OCI-LY7 (cell line): ENCODE results near the gene SEPHS1. TPM values are rescaled to one million over a fixed set of nuclear protein-coding genes. Genes with fewer than 3 reads are reported as not detected.
"Not testable (repeated sequence)": the region's sequence is repeated elsewhere in the genome, so short reads cannot be mapped to it uniquely, and the experiment has no call there.

ENCODE experiments used
- BruUV-seq: library from RNA; stranded (reverse); fragments of 400-500 nt; replicated peaks from 2 replicates; lab custom pipeline; 2021; lab: Mats Ljungman, UMichigan
- CTCF ChIA-PET: fragments of 300-600 bp; sonication (Branson Sonifier 250); formaldehyde crosslinking; loops from one replicate; lab custom pipeline; 2022; ENCODE audit warnings: antibody characterized with exemption; ENCODE audit not compliant: unreplicated experiment; lab: Charles Lee
- POLR2A ChIA-PET: fragments of 300-600 bp; sonication (Branson Sonifier 250); formaldehyde crosslinking; loops from one replicate; lab custom pipeline; 2022; ENCODE audit warnings: antibody characterized with exemption; lab: Charles Lee
- DNase-seq: peaks from one replicate; pipeline ENCODE4 v3.0.0-alpha.2; 2015; ENCODE audit warnings: low spot score
- H2AFZ ChIP-seq: fragments of 200-600 bp; sonication (generic), shearing (Covaris generic); 2 replicates; pipeline ENCODE4 v1.6.1; 2014; ENCODE audit warnings: mild to moderate bottlenecking, antibody characterized with exemption, low read length, moderate library complexity
- H3K27ac ChIP-seq: fragments of 200-600 bp; sonication (generic); 2 replicates; pipeline ENCODE4 v1.5.1; 2014; ENCODE audit warnings: mixed run types, low read depth, mild to moderate bottlenecking, moderate library complexity, low read length, inconsistent platforms; ENCODE audit not compliant: poor library complexity, severe bottlenecking
- H3K36me3 ChIP-seq: fragments of 200-600 bp; sonication (generic); 2 replicates; pipeline ENCODE4 v1.6.1; 2014; ENCODE audit warnings: mild to moderate bottlenecking, antibody characterized with exemption, low read length, moderate library complexity, mixed read lengths; ENCODE audit not compliant: insufficient read depth
- H3K4me1 ChIP-seq: fragments of 200-600 bp; sonication (generic); 2 replicates; pipeline ENCODE4 v1.5.1; 2014; ENCODE audit warnings: mild to moderate bottlenecking, low read length; ENCODE audit not compliant: insufficient read depth, poor library complexity, severe bottlenecking
- H3K4me2 ChIP-seq: fragments of 200-600 bp; sonication (generic); 2 replicates; pipeline ENCODE4 v1.6.1; 2014; ENCODE audit warnings: mild to moderate bottlenecking, low read length
- H3K4me3 ChIP-seq: fragments of 200-600 bp; sonication (generic); 2 replicates; pipeline ENCODE4 v1.5.1; 2014; ENCODE audit warnings: mild to moderate bottlenecking, low read depth, low read length; ENCODE audit not compliant: poor library complexity, severe bottlenecking
- H3K79me2 ChIP-seq: fragments of 200-600 bp; sonication (generic); 2 replicates; pipeline ENCODE4 v1.6.1; 2016; ENCODE audit warnings: low read depth, mild to moderate bottlenecking, low read length, moderate library complexity, mixed read lengths; ENCODE audit not compliant: insufficient read depth
- H3K9me2 ChIP-seq: fragments of 200-600 bp; sonication (generic); 2 replicates; pipeline ENCODE4 v1.6.1; 2016; ENCODE audit warnings: mild to moderate bottlenecking, low read length, mixed read lengths; ENCODE audit not compliant: insufficient read depth
- H3K9me3 ChIP-seq: fragments of 200-600 bp; sonication (generic); 2 replicates; pipeline ENCODE4 v1.6.1; 2014; ENCODE audit warnings: mild to moderate bottlenecking, mixed run types, low read length, mixed read lengths
- H4K20me1 ChIP-seq: fragments of 200-600 bp; sonication (generic); 2 replicates; pipeline ENCODE4 v1.6.1; 2014; ENCODE audit warnings: mild to moderate bottlenecking, antibody characterized with exemption, low read length, moderate library complexity, mixed read lengths; ENCODE audit not compliant: insufficient read depth
- EZH2phosphoT487 ChIP-seq: fragments of 200-600 bp; sonication (generic); IDR thresholded peaks from 2 replicates; pipeline ENCODE4 v1.6.1; 2018; ENCODE audit warnings: low read depth, borderline replicate concordance, mild to moderate bottlenecking, mixed run types, antibody characterized with exemption, low read length, moderate library complexity, mixed read lengths
- intact Hi-C: fragments of 100-400 bp; cut with micrococcal nuclease; formaldehyde crosslinking; loops from one replicate; pipeline ENCODE4 v1.10.0; 2022; ENCODE audit not compliant: unreplicated experiment
- total RNA-seq, 2 experiments: library from RNA; depleted of rRNA in 1 of 2; stranded (reverse); fragments of >200 nt in 1 of 2; shearing (Covaris generic) in 1 of 2; gene quantifications; 2 replicates each; pipeline ENCODE4 v1.2.3, GENCODE V29; 2014 to 2022
- TF ChIP-seq, protein P1 (sequence below): fragments of 200-600 bp; sonication (generic); conservative IDR thresholded peaks from 2 replicates; pipeline ENCODE4 v1.5.1; 2014; ENCODE audit warnings: mild to moderate bottlenecking, antibody characterized with exemption, low read length, moderate library complexity, mixed read lengths

Gene SEPHS1
- total RNA-seq, 2 experiments from 2014 or later, result 72.7 to 113 TPM

- Histone ChIP-seq H3K9me2 (no peaks in the 10 kb centered on the region), H3K4me1 (no peaks in the 10 kb centered on the region), H3K4me2 (no peak overlapping the region), H3K79me2 (no peaks in the 10 kb centered on the region), H3K36me3 (peaks cover 96% of the 10 kb centered on the region), H4K20me1 (no peaks in the 10 kb centered on the region), H3K27ac (no peak overlapping the region), H3K4me3 (no peak overlapping the region), H2AFZ (no peak overlapping the region), H3K9me3 (no peaks in the 10 kb centered on the region)
- intact Hi-C loops, result no loop called here
- BruUV-seq, result no TSS peak
- ChIA-PET CTCF (no interaction called here), POLR2A (no interaction called here)
- TF ChIP-seq EZH2phosphoT487, result no peak
- TF ChIP-seq, protein P1, sequence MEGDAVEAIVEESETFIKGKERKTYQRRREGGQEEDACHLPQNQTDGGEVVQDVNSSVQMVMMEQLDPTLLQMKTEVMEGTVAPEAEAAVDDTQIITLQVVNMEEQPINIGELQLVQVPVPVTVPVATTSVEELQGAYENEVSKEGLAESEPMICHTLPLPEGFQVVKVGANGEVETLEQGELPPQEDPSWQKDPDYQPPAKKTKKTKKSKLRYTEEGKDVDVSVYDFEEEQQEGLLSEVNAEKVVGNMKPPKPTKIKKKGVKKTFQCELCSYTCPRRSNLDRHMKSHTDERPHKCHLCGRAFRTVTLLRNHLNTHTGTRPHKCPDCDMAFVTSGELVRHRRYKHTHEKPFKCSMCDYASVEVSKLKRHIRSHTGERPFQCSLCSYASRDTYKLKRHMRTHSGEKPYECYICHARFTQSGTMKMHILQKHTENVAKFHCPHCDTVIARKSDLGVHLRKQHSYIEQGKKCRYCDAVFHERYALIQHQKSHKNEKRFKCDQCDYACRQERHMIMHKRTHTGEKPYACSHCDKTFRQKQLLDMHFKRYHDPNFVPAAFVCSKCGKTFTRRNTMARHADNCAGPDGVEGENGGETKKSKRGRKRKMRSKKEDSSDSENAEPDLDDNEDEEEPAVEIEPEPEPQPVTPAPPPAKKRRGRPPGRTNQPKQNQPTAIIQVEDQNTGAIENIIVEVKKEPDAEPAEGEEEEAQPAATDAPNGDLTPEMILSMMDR, result no peak
- no peak for DNase-seq
Measured at GRCh38 chr10:13331646-13332045, 16.4 kb downstream of the SEPHS1 start.

DNA sequence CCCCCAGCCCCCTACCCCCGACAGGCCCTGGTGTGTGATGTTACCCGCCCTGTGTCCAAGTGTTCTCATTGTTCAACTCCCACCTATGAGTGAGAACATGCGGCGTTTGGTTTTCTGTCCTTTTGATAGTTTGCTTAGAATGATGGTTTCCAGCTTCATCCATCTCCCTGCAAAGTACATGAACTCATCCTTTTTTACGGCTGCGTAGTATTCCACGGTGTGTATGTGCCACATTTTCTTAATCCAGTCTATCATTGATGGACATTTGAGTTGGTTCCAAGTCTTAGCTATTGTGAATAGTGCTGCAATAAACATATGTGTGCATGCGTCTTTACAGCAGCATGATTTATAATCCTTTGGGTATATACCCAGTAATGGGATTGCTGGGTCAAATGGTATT, 17.1 kb downstream of the SEPHS1 start:
- H3K27ac ChIP-seq, H3K79me2 ChIP-seq, H3K4me3 ChIP-seq, CTCF ChIA-PET, BruUV-seq, H3K9me3 ChIP-seq, H4K20me1 ChIP-seq, H3K4me1 ChIP-seq, POLR2A ChIA-PET, DNase-seq, H3K9me2 ChIP-seq, H2AFZ ChIP-seq, intact Hi-C loops, H3K4me2 ChIP-seq: not testable (repeated sequence)
- peaks cover 96% of the 10 kb centered on the region for H3K36me3 ChIP-seq

DNA sequence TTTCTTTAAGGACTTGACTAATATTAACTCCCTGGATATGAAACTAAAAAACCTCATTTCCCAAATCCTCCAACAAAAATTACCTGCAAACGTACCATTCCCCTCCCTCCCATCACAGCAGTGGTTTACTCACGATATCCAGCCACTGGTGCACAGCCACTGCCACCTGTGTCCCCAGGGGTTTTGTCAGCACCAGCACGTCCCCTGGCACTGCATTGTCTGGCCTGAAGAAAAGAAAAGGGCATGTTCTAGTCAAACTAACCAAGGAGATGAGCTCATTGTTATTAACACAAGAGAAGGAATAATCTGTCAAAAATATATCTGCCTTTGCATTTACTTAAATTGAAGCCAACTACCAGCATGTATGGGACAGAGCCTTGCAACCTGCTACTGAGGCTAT, 18.5 kb downstream of the SEPHS1 start:
- Histone ChIP-seq H3K36me3 (peaks cover 95% of the 10 kb centered on the region), H3K9me2 (no peaks in the 10 kb centered on the region), H3K4me1 (no peaks in the 10 kb centered on the region), H2AFZ (no peak overlapping the region), H3K4me3 (no peak overlapping the region), H3K9me3 (no peaks in the 10 kb centered on the region), H4K20me1 (no peaks in the 10 kb centered on the region), H3K27ac (no peak overlapping the region), H3K4me2 (no peak overlapping the region), H3K79me2 (no peaks in the 10 kb centered on the region)
- BruUV-seq, result no TSS peak
- ChIA-PET POLR2A (interaction anchor here (1.1 to 1.2 kb wide), 2 partner anchors 24 to 180 kb away, joined by 5 read pairs; no protein-coding TSS in a partner anchor), CTCF (no interaction called here)
- TF ChIP-seq, protein P1, result no peak
- TF ChIP-seq EZH2phosphoT487, result no peak
- intact Hi-C loops, result no loop called here
- DNase-seq, result no peak
